ENCODE results near the gene FBXL17.

DNA sequence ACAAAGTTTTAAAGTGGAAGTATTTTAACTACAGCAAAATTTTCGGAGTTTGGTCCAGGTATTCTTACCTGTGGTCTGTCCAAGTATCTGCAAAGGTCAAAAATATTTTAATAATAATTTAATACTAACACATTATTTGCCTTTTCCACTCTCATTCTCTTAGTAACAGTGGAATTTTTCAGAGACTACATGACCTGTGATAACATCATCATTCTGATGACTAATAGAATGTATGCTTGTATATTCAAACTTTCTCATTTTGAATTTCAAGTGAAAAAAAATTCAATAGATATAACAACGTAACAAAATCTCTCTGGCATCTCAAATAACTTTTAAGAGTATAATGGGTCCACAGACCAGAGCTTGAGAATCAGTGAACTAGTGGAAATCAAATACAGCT, 78.3 kb downstream of the FBXL17 start:
- TF ChIP-seq EZH2 (IDR thresholded peaks at IDR 0.05; ENCODE audit: insufficient read depth, poor library complexity, severe bottlenecking) (no peak), EZH2phosphoT487 (IDR thresholded peaks at IDR 0.05; ENCODE audit: insufficient read depth, low read depth) (no peak)

All from GM23248 (cell line).